Loucy (cell line): ENCODE measurements around the gene ANKRD13C.

Experiments
- H2AFZ ChIP-seq: fragments of 200-600 bp; sonication (generic); 2 replicates; pipeline ENCODE4 v1.6.0; 2016; ENCODE audit warnings: antibody characterized with exemption, mild to moderate bottlenecking, low read length, moderate library complexity
- H3F3A ChIP-seq: fragments of 200-600 bp; 2 replicates; pipeline ENCODE4 v1.6.0; 2016; ENCODE audit warnings: antibody characterized with exemption, low read depth, mild to moderate bottlenecking
- H3K27me3 ChIP-seq: fragments of 200-600 bp; sonication (generic); 2 replicates; pipeline ENCODE4 v1.6.1; 2014; ENCODE audit warnings: low read length, mild to moderate bottlenecking; ENCODE audit not compliant: insufficient read depth, poor library complexity, severe bottlenecking
- H3K36me3 ChIP-seq: fragments of 200-600 bp; sonication (generic); 2 replicates; pipeline ENCODE4 v1.6.1; 2016; ENCODE audit warnings: low read length; ENCODE audit not compliant: insufficient read depth
- H3K4me1 ChIP-seq: fragments of 200-600 bp; sonication (generic); 2 replicates; pipeline ENCODE4 v1.5.1; 2014; ENCODE audit warnings: low read length, mild to moderate bottlenecking; ENCODE audit not compliant: insufficient read depth, poor library complexity, severe bottlenecking
- H3K4me2 ChIP-seq: fragments of 200-600 bp; sonication (generic); 2 replicates; pipeline ENCODE4 v1.6.0; 2014; ENCODE audit warnings: antibody characterized with exemption, low read length, low read depth, mild to moderate bottlenecking; ENCODE audit not compliant: poor library complexity, severe bottlenecking
- H3K4me3 ChIP-seq: fragments of 200-600 bp; sonication (generic); 2 replicates; pipeline ENCODE4 v1.5.1; 2014; ENCODE audit warnings: low read length, mild to moderate bottlenecking, mixed read lengths; ENCODE audit not compliant: poor library complexity, severe bottlenecking
- H3K79me2 ChIP-seq: fragments of 200-600 bp; sonication (generic); 2 replicates; pipeline ENCODE4 v1.6.1; 2014; ENCODE audit warnings: low read length; ENCODE audit not compliant: insufficient read depth
- H3K9ac ChIP-seq: fragments of 200-600 bp; sonication (generic); 2 replicates; pipeline ENCODE4 v1.6.0; 2014; ENCODE audit warnings: mild to moderate bottlenecking, low read depth, low read length, moderate library complexity; ENCODE audit not compliant: poor library complexity, severe bottlenecking
- H3K9me2 ChIP-seq: fragments of 200-600 bp; sonication (generic); replicated peaks from 2 replicates; pipeline ENCODE4 v1.6.1; 2016; ENCODE audit warnings: low read depth, low read length, mixed read lengths
- H3K9me3 ChIP-seq: fragments of 200-600 bp; sonication (generic); 2 replicates; pipeline ENCODE4 v1.6.1; 2014; ENCODE audit warnings: mild to moderate bottlenecking, antibody characterized with exemption, low read length, low read depth; ENCODE audit not compliant: insufficient read depth
- H4K20me1 ChIP-seq: fragments of 200-600 bp; sonication (generic); 2 replicates; pipeline ENCODE4 v1.6.0; 2014; ENCODE audit warnings: antibody characterized with exemption, low read length, mild to moderate bottlenecking; ENCODE audit not compliant: insufficient read depth, poor library complexity, severe bottlenecking
- EZH2phosphoT487 ChIP-seq: fragments of 200-600 bp; IDR thresholded peaks from 2 replicates; pipeline ENCODE4 v1.6.1; 2018; ENCODE audit warnings: antibody characterized with exemption, mild to moderate bottlenecking, moderate library complexity, borderline replicate concordance
- TF ChIP-seq, protein P1 (sequence below): fragments of 200-600 bp; sonication (generic); conservative IDR thresholded peaks from 2 replicates; pipeline ENCODE4 v1.5.1; 2014; ENCODE audit warnings: mild to moderate bottlenecking, antibody characterized with exemption, low read length

The ANKRD13C gene

DNA sequence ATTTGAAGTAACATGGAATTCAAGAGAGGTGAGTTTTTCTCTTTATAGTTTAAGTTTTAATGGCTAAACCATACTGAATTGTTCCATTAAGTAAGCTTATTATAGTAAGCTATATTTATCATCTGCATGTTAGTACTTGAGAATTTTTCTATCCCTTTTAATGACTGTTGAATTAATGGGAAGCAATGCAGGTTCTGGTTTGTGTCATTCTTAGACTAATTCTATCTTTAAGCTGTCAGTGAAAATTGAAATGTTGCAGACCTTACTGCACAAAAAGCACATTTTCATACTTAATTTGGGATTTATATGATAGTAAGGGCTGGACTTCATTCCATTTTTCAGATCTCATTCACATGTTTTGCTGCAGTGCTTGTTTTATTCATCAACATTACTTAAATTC is 107.4 kb downstream of the ANKRD13C start:
- no peaks in the 10 kb centered on the region for H3K4me1 ChIP-seq
- H3K36me3 ChIP-seq, result peaks cover 100% of the 10 kb centered on the region
- H3K4me3 ChIP-seq, result no peak overlapping the region
- TF ChIP-seq EZH2phosphoT487, result no peak
- TF ChIP-seq, protein P1, sequence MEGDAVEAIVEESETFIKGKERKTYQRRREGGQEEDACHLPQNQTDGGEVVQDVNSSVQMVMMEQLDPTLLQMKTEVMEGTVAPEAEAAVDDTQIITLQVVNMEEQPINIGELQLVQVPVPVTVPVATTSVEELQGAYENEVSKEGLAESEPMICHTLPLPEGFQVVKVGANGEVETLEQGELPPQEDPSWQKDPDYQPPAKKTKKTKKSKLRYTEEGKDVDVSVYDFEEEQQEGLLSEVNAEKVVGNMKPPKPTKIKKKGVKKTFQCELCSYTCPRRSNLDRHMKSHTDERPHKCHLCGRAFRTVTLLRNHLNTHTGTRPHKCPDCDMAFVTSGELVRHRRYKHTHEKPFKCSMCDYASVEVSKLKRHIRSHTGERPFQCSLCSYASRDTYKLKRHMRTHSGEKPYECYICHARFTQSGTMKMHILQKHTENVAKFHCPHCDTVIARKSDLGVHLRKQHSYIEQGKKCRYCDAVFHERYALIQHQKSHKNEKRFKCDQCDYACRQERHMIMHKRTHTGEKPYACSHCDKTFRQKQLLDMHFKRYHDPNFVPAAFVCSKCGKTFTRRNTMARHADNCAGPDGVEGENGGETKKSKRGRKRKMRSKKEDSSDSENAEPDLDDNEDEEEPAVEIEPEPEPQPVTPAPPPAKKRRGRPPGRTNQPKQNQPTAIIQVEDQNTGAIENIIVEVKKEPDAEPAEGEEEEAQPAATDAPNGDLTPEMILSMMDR, result no peak
- no peaks in the 10 kb centered on the region for H3K27me3 ChIP-seq
- H3K9me2 ChIP-seq, result no peaks in the 10 kb centered on the region
- H2AFZ ChIP-seq, result no peak overlapping the region
- no peak overlapping the region for H3K4me2 ChIP-seq
- H3K9me3 ChIP-seq, result no peaks in the 10 kb centered on the region
- H4K20me1 ChIP-seq, result peaks cover 27% of the 10 kb centered on the region
- no peak overlapping the region for H3K9ac ChIP-seq
- H3K79me2 ChIP-seq, result peaks cover 13% of the 10 kb centered on the region
- 0 out of 2 replicates have a peak, but pooled peaks cover 4% of the 10 kb centered on the region for H3F3A ChIP-seq

DNA sequence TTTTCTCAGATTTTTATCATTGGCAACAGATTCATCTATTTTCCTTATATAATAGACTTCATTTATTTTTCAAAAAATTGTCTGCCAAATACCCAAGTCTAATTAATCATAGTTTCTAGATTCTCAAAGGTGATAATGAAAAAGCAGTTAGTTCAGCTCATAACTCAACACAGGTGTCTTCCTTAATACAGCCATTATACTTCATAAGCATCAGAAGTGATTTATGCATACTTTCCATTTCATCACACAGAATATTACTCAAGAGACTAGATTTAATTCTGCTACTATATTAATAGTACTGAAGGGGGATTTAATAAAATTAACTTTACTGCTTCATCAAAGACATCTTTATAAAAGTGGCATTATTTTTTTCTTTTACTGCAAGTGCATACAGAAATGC is 114.6 kb downstream of the ANKRD13C start:
- peaks cover 54% of the 10 kb centered on the region for H4K20me1 ChIP-seq
- TF ChIP-seq, protein P1, result no peak
- TF ChIP-seq EZH2phosphoT487, result no peak
- H3K9me2 ChIP-seq, result no peaks in the 10 kb centered on the region
- H3K4me3 ChIP-seq, result no peak overlapping the region
- peaks cover 39% of the 10 kb centered on the region for H3K79me2 ChIP-seq
- no peaks in the 10 kb centered on the region for H3K4me1 ChIP-seq
- H3K27me3 ChIP-seq, result no peaks in the 10 kb centered on the region
- peaks cover 100% of the 10 kb centered on the region for H3K36me3 ChIP-seq
- no peaks in the 10 kb centered on the region for H3K9me3 ChIP-seq
- no peak overlapping the region for H3K4me2 ChIP-seq
- no peaks in the 10 kb centered on the region for H3F3A ChIP-seq
- no peak overlapping the region for H3K9ac ChIP-seq
- H2AFZ ChIP-seq, result no peak overlapping the region

DNA sequence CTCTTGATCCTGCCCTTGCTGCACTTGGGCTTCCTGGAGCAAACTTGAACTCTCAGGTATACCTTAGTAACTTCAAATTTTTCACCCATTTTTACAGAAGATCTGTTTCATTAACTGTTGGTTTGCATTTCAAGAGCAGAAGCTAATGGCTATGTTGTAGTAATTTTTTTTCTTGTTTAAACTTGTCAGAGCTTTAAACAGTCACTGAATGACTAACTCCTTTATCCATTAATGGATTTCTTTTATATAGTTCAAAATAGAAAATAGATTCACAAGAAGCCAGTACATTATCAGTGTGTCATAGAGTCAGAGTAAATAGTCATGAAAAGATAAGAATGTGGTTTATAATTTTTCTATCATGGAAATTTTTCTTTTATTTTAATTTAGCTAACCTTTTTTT is 119.8 kb downstream of the ANKRD13C start:
- no peaks in the 10 kb centered on the region for H3K9me3 ChIP-seq
- H2AFZ ChIP-seq, result no peak overlapping the region
- H3K9ac ChIP-seq, result no peak overlapping the region
- TF ChIP-seq EZH2phosphoT487, result no peak
- TF ChIP-seq, protein P1, result no peak
- no peak overlapping the region for H3K4me2 ChIP-seq
- no peaks in the 10 kb centered on the region for H3F3A ChIP-seq
- no peak overlapping the region for H3K4me3 ChIP-seq
- H3K27me3 ChIP-seq, result no peaks in the 10 kb centered on the region
- no peaks in the 10 kb centered on the region for H3K4me1 ChIP-seq
- H3K9me2 ChIP-seq, result no peaks in the 10 kb centered on the region
- peaks cover 66% of the 10 kb centered on the region for H4K20me1 ChIP-seq
- H3K36me3 ChIP-seq, result peaks cover 100% of the 10 kb centered on the region
- H3K79me2 ChIP-seq, result peaks cover 57% of the 10 kb centered on the region
